HFFc6 (cell line): ENCODE data around the gene GPER1. TPM values are rescaled to one million over a fixed set of nuclear protein-coding genes. Genes with fewer than 3 reads are reported as not detected.

Source experiments
- DNase-seq: peaks from one replicate; pipeline ENCODE4 v3.0.0-alpha.2; 2018
- H3K27ac Mint-ChIP-seq: 2 replicates; pipeline ENCODE4 v1.8.0; 2020; ENCODE audit warnings: mild to moderate bottlenecking, mixed read lengths
- H3K27me3 Mint-ChIP-seq: 2 replicates; pipeline ENCODE4 v1.8.0; 2021; ENCODE audit warnings: mild to moderate bottlenecking, moderate library complexity, mixed read lengths; ENCODE audit not compliant: insufficient read depth
- H3K36me3 Mint-ChIP-seq: 2 replicates; pipeline ENCODE4 v1.8.0; 2021; ENCODE audit warnings: low read depth, mixed read lengths
- H3K4me1 Mint-ChIP-seq: 2 replicates; pipeline ENCODE4 v1.8.0; 2020; ENCODE audit warnings: low read depth, mixed read lengths
- H3K4me3 Mint-ChIP-seq: 2 replicates; pipeline ENCODE4 v1.8.0; 2020; ENCODE audit warnings: mild to moderate bottlenecking, moderate library complexity, mixed read lengths
- H3K9me3 Mint-ChIP-seq: 2 replicates; pipeline ENCODE4 v1.8.0; 2020; ENCODE audit warnings: mild to moderate bottlenecking, mixed read lengths
- CTCF ChIP-seq: fragments of 200-600 bp; sonication (generic); IDR thresholded peaks from 2 replicates; pipeline ENCODE4 v1.5.0; 2021; ENCODE audit warnings: antibody characterized with exemption, mild to moderate bottlenecking
- total RNA-seq, 6 experiments: library from RNA; stranded (reverse); fragmentation: NEBNext Ultra II Directional; extraction: Animal tissue kit (Norgen Biotek cat#: 25700); gene quantifications; 2 replicates in 1 of 6; 3 replicates in 5 of 6; pipeline ENCODE4 v1.2.3, GENCODE V29; 2021

The GPER1 gene
- total RNA-seq, 6 experiments from 2014 or later = 4.6 to 7.1 (median 5.3) TPM

GRCh38 chr7:1131471-1132265, 43.8 kb downstream of the GPER1 start:
- DNase-seq = no peak
- Mint-ChIP-seq H3K4me3 (no peak overlapping the region), H3K4me1 (peaks cover 8% of the 10 kb centered on the region), H3K9me3 (no peaks in the 10 kb centered on the region), H3K36me3 (peaks cover 23% of the 10 kb centered on the region), H3K27ac (no peak overlapping the region), H3K27me3 (no peaks in the 10 kb centered on the region)
- no peak for TF ChIP-seq CTCF

- no peaks in the 10 kb centered on the region; the same call in 1 of the 2 replicates for H3K27me3 Mint-ChIP-seq
- peaks cover 17% of the 10 kb centered on the region for H3K4me1 Mint-ChIP-seq
- no peak overlapping the region for H3K27ac Mint-ChIP-seq
- H3K4me3 Mint-ChIP-seq = no peak overlapping the region
- DNase-seq = no peak
- TF ChIP-seq CTCF = no peak
- no peaks in the 10 kb centered on the region for H3K9me3 Mint-ChIP-seq
- peaks cover 25% of the 10 kb centered on the region for H3K36me3 Mint-ChIP-seq
These were observed 47.0 kb downstream of the GPER1 start for GRCh38 chr7:1134951-1135350.

- peaks cover 21% of the 10 kb centered on the region for H3K36me3 Mint-ChIP-seq
- no peaks in the 10 kb centered on the region for H3K9me3 Mint-ChIP-seq
- no peaks in the 10 kb centered on the region; the same call in 1 of the 2 replicates for H3K27me3 Mint-ChIP-seq
- TF ChIP-seq CTCF = no peak
- peak overlapping the region; percentile 70 for H3K27ac Mint-ChIP-seq
- peak overlapping the region; percentile 90 for H3K4me3 Mint-ChIP-seq
- H3K4me1 Mint-ChIP-seq = peaks cover 12% of the 10 kb centered on the region
- no peak for DNase-seq
These were observed 49.1 kb downstream of the GPER1 start for GRCh38 chr7:1136841-1137516.

GRCh38 chr7:1137517-1138167, 49.7 kb downstream of the GPER1 start:
- Mint-ChIP-seq H3K4me3 (peak overlapping the region; percentile 90), H3K27ac (peak overlapping the region; percentile 91), H3K4me1 (peaks cover 12% of the 10 kb centered on the region), H3K36me3 (peaks cover 17% of the 10 kb centered on the region), H3K9me3 (no peaks in the 10 kb centered on the region), H3K27me3 (no peaks in the 10 kb centered on the region; the same call in 1 of the 2 replicates)
- DNase-seq = no peak
- TF ChIP-seq CTCF = no peak

GRCh38 chr7:1140476-1141104, 52.7 kb downstream of the GPER1 start:
- Mint-ChIP-seq H3K36me3 (0 out of 2 replicates have a peak, but pooled peaks cover 6% of the 10 kb centered on the region), H3K27ac (no peak overlapping the region), H3K27me3 (no peaks in the 10 kb centered on the region; the same call in 1 of the 2 replicates), H3K9me3 (no peaks in the 10 kb centered on the region), H3K4me3 (no peak overlapping the region), H3K4me1 (peaks cover 12% of the 10 kb centered on the region)
- no peak for TF ChIP-seq CTCF
- DNase-seq = no peak
